Loucy (cell line): Measurements from ENCODE around the gene CILP.

ENCODE experiments used
- EZH2phosphoT487 ChIP-seq: fragments of 200-600 bp; IDR thresholded peaks from 2 replicates; pipeline ENCODE4 v1.6.1; 2018; ENCODE audit warnings: antibody characterized with exemption, mild to moderate bottlenecking, moderate library complexity, borderline replicate concordance
- TF ChIP-seq, protein P1 (sequence below): fragments of 200-600 bp; sonication (generic); conservative IDR thresholded peaks from 2 replicates; pipeline ENCODE4 v1.5.1; 2014; ENCODE audit warnings: mild to moderate bottlenecking, antibody characterized with exemption, low read length

DNA sequence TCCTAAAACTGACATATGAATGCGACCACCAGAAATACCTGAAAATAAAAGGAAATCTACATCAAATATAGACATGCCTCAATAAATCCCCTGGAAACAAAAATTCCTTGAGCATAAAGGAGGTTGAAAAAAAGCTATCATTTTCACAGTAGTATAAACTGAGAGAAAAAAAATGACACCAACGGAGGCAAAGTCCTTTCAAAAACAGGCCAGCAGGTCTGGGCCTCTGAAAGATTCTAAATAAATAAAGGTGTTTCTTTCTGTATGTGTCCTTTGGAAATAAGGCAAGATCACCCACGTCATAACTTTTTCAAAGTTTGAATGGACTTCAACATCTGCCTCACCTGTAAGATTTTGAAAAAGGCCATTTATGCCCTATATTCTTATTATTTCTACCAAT lies 31.1 kb downstream of the CILP start:
- TF ChIP-seq, protein P1, sequence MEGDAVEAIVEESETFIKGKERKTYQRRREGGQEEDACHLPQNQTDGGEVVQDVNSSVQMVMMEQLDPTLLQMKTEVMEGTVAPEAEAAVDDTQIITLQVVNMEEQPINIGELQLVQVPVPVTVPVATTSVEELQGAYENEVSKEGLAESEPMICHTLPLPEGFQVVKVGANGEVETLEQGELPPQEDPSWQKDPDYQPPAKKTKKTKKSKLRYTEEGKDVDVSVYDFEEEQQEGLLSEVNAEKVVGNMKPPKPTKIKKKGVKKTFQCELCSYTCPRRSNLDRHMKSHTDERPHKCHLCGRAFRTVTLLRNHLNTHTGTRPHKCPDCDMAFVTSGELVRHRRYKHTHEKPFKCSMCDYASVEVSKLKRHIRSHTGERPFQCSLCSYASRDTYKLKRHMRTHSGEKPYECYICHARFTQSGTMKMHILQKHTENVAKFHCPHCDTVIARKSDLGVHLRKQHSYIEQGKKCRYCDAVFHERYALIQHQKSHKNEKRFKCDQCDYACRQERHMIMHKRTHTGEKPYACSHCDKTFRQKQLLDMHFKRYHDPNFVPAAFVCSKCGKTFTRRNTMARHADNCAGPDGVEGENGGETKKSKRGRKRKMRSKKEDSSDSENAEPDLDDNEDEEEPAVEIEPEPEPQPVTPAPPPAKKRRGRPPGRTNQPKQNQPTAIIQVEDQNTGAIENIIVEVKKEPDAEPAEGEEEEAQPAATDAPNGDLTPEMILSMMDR, result no peak
- TF ChIP-seq EZH2phosphoT487, result no peak
